HG03520 (cell line): ENCODE measurements around the gene PFDN6.
"Not testable (repeated sequence)": the region's sequence is repeated elsewhere in the genome, so short reads cannot be mapped to it uniquely, and the experiment has no call there.

Source experiments
- ATAC-seq: cut with Tn5 transposase; IDR thresholded peaks from one replicate; pipeline ENCODE4 v1.9.1; 2021; ENCODE audit warnings: mild to moderate bottlenecking, moderate library complexity; ENCODE audit not compliant: unreplicated experiment

Gene PFDN6

DNA sequence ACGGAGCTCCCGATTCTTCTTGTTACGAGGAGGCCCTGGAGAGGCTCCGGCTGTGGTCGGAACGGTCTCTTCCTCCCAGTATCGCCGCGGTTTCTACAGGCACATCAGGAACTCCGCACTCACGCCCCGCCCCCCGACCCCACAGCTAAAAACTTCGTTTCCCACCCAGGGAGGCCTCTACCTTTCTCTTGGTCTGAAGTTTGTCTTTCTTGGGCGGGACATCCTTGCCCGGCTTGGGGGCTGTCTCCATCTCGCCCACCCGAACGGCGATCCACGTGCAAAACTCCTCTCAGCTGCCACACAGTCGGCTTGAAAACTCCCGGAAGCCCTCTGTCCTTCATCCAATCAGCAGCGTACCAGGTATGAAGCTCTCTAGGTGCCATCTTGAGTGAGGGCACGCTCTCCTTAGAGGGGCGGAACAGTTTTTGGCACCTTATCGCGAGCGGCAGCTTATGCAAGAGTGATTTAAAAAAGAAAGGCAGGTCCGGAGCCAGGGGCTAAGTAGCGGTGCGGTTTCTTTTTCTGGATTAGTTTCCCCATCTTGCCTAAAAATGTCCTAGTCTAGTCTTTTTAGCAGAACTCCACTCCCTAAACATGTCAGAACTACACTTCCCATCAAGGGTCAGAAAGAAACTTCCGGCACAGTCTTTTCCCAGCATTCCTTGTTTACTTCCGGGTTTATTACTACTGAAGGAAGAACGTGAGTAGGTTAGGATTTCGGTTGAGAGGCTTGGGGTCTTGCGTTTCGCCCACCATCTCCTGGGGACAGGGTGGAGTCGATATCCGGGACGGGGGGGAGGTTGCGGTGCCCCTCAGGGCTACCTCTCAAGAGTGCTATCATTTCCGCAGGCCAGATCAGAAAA is at the start of gene PFDN6, which contains the start of gene WDR46:
TSS of gene PFDN6 (plus strand) at position 681 of the 863 bp plus-strand sequence. CDS start 256 bp downstream, outside the sequence.
TSS of gene WDR46 (minus strand) at position 319 of the 863 bp plus-strand sequence. CDS start at position 250, 69 bp downstream.
- no peak for ATAC-seq

DNA sequence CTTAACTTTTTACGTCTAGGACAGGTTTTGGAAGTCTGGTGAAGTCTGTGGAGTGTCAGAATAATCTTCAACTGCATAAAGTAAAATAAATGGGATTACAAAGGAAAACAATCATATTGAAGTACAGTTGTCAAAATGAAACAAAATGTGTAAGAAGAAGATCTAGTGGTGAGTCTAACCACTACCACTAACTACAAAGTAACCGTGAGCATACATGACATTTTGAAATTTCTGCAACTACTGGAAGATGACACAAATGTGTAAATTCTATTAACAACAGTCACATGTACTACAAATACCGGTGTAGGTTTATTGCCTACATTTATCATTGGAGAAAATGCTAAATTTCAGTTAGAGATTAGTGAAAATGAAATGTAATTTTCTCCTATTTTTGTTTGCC is 47.4 kb upstream of the PFDN6 start:
- no peak for ATAC-seq

DNA sequence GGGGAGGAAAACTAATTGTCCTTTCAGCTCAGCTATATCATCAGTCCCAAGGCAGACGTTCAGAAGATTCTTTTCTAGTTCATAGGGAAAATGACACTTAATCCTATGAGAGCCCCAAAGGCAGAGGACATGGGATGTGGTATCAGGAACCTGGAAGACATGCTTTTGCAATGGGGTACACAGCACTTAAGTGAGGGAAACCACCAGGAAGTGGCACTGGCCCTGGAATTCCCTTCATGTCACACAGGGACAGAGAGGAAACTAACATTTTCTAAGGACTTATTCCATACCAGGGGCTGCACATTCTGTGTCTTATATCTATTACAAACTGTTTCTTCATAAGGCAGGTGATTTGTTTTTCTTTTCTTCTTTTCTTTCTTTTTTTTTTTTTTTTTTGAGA is 45.9 kb upstream of the PFDN6 start:
- no peak for ATAC-seq

DNA sequence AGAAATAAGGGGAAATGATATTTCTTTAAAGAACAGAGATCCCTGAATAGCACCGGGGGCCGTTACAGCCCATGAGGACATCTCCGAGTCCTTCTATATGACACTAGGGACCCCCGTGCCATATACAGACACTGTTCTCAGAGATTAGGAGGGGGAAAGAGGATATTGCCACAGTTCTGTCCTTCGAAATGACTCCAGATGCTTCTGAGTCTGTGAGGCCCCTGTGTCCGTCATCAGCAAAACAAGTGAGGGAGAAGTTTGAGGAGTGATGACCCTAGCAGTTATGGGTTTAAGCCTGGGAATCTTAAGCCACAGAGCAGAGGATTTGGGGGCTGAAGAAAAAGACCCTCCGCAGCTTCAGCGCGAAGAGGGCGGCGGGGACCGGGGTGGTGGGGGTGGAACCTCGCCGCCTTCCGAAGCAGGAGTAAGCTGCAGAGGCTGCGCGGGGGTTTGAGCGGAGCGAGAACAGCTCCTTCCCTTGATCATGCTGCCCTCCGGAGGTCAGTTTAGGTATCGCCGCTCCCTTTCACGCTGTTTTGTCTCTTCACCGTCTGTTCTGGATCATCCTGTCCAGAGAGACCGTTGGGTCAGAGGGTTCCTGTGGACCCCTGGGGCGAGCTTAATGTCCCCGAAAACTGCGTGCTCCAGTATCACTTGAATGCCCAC is 41.3 kb upstream of the PFDN6 start:
- ATAC-seq: peak; percentile 34

DNA sequence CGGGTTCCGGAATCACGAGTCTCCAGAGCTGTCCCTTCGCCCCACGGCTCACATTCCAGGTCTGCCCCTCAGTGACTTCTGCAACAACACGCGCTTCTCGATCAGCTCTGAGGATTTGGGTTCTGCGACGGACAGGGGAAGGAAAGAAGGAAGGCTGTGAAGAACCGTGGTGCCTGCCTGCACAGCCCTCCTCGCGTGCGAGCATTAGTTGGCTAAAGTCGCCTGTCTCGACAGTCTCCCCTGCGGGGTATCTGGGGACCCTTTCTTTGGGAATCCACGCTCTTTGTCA is 40.8 kb upstream of the PFDN6 start:
- ATAC-seq: peak; percentile 8

GRCh38 chr6:33248932-33249731 is 40.3 kb upstream of the PFDN6 start:
- ATAC-seq: peak; percentile 81

DNA sequence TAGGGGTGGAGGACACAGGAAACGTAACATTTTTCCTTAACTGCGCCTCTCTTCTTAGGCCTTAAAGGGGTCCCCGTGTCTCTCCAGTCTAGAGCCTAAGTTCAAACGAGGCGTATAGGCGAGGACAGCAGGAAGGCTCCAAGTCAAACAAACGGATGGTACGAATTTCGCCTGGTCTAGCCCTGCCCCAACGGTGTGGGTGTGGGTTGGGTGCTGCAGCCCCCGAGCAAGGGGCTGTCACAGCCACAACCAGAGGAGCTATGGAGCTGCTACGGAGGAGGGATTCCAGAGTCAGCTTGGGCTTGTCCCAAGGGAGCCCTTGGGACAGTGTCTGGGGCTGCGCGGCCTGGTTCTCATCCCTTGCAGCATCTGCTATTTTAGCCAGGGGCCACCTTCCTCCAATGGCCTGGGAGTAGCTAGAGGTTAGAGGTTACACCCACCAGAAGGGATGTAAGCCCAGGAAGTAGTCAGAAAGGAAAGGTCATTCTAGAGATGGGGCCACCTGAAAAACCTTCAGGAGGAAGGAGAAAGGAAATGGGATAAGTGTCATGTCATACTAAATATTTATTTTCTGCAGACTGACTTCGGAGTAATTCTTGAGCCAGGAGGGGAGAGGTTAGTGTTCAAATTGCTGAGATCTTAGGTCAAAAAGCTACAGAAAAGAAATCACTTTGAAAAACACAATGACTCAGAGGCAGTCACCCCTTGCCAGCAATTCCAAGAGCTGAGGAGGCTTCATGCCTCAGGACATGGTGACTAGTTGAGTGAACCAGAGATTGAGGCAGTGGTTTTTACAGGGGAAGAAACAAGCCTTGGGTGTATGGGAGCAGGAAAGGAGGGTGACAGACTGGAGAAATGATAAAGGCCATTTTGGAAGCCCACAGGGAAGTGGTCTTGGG is 39.4 kb upstream of the PFDN6 start:
- ATAC-seq: no peak

DNA sequence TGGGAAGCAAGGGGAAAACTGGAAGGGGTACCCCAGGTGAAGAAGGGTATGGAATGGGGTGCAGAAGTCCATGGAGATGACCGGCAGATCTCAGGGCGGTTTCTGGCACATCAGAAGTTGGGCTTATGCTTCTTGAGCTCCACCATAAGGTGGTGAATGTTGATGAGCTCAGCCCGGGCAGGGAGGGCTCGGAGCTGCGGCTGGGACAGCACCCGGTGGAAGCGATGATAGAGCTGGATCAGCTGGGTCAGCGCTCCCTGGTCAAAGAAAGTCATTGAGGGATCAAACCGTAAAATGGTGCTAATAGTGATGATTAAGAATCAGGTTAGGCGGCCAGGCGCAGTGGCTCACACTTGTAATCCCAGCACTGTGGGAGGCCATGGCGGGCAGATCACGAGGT is 38.7 kb upstream of the PFDN6 start:
- no peak for ATAC-seq

DNA sequence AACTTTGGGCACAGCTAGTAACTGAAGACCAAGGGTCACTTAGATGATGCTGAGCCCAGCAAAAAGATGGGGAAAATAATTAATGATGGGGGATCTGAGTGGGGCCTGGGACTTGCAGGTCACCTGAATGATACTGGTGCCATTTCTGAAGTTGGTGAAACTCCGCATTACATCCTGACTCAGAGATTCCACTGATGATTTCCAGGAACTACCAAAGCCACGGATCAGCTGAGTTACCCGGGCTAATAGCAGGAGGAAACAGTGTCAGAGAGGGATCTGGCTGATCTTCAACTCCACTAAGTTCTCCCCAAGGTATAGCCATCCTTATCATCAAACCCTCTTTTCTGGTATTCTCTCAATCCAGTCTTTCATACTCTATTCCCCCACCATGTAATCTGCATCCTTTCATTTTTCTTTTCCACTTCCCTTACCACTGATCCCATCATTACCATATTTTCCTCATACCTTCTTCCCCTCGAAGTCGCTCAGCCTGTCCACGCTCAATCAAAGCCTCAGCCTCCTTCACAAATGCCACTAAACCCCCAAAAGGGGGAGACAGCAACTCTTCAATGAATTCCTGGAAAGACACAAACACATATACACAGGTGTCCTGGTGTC is 37.9 kb upstream of the PFDN6 start:
- no peak for ATAC-seq

- ATAC-seq: no peak
Observed at GRCh38 chr6:33252759-33253158, 36.6 kb upstream of the PFDN6 start.

- ATAC-seq: no peak
Observed at GRCh38 chr6:33254591-33254990, 34.8 kb upstream of the PFDN6 start.

DNA sequence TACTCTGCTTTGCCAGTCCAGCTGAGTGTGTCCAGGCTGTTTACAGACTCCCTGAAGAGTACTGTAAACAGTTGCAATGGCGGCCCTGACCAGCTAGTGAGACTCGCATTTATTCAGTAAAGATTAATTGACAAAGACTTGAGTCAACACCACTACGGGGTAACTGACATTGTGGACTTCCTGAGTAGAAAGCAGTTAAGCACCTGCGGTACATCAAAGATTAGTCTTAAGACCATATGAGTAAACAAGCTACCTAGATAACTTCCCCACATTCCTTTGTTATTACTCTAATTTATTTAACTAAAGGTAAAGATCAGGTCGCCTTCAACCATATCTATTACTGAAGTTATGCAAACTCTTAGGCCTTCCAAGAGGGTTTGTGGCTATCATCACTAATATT is 30.4 kb upstream of the PFDN6 start:
- no peak for ATAC-seq

- not testable (repeated sequence) for ATAC-seq
Observed at GRCh38 chr6:33262490-33262889, 26.9 kb upstream of the PFDN6 start.

GRCh38 chr6:33264015-33264414 is 25.4 kb upstream of the PFDN6 start:
- no peak for ATAC-seq

- no peak for ATAC-seq
Observed at GRCh38 chr6:33271117-33271467, 18.3 kb upstream of the PFDN6 start.

DNA sequence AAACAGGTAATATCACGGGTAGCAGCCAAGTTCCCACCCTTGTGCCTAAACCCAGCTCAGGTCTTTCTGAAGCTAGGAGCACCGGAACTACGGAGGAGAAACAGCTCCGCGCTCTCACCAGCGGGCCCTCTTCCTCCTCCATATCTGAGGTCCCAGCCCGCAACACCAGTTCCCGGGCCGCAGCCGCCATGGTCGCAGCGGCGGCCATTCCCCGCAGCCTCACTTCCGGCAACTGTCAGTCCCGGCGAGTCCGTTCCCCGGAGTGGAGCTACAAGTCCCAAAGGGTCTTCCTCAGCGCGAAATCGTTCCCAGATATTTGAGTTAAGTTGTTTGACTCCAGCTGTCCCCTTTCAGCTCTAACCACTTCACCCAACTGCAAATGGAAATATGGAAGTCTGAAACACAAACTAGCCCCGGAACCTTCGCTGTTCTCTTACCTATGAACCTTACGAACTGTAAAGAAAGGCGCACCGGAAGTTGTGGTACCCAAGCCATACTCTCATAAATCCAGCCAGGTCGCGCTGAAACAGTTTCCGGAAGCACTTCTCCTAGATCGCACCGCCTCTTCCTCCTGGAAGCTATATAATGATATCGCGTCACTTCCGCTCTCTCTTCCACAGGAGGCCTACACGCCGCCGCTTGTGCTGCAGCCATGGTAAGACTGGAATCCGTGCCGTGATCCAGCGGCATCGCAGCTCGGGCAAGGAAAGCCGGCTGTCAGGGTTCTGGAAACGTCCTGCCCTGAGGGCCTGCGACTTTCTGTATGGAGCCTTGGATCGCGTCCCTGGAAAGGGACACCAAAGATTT is 17.7 kb upstream of the PFDN6 start, which contains the start of the genes RPS18 and VPS52:
TSS of gene RPS18 (plus strand) at position 608 of the 807 bp plus-strand sequence. CDS start at position 653, 45 bp downstream.
TSS of gene VPS52 (minus strand) at position 409 of the 807 bp plus-strand sequence. CDS start at position 208, 201 bp downstream.
- peak; percentile 83 for ATAC-seq

DNA sequence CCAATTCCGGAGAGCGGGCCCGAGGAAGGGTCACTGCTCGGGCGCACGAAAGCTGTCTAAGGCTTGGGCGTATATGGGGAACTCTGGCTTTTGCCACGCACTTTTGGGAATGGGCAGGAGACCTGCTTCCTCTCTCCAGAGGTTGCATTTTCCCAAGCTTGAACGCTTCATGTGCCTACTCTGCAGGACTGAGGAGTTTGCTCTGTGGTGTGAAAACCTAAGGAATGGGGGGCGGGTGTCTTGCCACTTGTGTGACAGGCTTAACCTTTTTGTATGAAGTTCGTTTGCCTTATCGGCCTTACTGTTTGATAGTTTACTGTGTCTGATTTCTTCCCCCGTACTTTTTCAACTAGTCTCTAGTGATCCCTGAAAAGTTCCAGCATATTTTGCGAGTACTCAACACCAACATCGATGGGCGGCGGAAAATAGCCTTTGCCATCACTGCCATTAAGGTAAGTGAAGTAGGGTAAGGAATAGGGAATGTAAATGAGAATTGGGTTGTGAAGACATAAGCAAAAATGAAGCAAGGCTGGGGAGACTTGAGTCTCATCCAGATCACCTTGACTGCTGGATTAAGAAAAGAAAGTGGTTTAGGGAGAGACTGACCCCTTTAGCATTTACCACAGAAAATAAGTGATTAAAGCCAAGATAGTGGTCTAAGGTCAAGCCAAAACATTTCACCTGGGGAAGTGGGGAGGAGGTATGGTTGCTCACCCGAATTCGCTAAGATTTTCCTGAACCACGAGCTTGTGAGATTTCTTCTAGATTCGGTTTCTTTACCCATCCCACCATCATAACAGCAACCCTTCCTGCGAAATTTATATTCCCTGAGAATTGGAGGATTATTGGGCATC is 16.9 kb upstream of the PFDN6 start:
- peak; percentile 21 for ATAC-seq
